GM18526 (cell line): ENCODE measurements around the gene CKLF.

Source experiments
- POLR2A ChIP-seq: IDR thresholded peaks from 3 replicates; pipeline ENCODE4 v1.6.1; 2011; ENCODE audit not compliant: insufficient read length; ENCODE audit errors: extremely low read depth

The CKLF gene

DNA sequence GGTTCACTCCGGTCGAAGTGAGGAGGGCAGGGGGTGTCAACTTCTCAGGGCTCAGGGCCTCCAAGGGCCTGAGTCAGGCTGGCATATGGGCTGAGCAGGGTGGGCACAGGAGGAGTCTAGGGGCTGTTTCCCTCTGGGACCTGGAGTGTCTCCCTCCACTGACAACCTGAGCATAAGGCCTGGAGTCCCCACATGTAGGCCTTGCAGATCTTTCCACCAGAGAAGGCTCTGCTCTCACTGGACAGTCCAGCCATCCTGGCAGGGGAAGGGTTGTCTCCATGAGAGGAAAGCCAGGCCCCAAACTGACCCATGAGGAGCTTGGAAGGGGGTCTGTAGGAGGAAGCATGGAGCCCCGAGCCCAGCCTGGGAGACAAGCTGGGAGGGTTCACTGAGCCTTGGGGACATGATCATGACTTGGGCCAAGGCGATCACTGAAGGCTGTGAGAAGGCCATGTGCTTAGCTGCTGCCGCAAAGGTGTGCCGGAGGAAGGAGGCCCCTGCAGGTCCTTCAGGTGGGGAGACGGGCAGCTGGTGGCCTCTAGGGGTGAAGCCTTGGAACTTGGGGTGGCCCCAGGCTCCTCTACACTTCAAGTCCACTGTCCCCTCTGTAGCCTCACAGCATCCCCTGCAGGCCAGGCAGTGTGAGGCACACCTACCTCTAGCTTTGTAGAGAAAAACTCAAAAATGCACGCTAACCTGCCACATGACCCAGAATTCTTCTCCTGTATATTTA, 36.8 kb downstream of the CKLF start:
- TF ChIP-seq POLR2A: no peak

DNA sequence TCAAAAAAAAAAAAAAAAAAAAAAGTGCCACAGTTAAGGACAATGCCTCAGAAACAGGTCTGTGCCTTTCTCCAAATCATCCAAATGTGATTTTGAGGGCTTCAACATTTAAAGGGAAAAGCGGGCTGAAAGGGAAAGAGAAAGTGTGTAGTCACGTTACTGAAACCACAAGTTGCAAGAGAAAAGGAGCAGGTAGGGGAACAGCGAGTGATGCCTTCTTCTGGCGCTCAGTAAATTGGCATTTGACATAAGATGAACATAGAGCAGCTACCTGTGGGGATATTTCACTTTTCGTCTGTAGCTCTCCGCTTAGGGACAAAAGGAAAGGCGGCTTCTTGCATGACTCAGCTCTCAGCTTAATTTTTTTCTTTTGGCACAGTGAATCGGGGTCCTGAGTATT, 37.9 kb downstream of the CKLF start:
- TF ChIP-seq POLR2A: no peak

DNA sequence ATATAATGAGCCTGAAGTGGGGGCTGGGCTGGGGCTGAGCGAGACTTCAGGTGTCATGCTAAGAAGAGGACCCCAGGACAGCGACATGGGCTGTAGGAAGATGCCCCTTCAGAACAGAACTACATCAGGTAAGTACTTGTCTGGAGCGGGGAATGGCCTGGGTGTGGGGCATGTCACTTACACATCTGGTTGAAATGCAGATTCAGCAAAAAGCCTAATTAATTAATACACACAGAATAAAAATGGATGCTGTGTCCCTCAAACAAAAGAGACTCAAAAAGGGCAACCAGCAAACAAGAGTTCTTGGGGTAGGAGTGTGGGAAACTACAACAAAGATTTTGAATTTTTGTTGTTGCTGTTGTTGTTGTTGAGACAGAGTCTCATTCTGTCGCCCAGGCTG, 38.6 kb downstream of the CKLF start:
- no peak for TF ChIP-seq POLR2A

DNA sequence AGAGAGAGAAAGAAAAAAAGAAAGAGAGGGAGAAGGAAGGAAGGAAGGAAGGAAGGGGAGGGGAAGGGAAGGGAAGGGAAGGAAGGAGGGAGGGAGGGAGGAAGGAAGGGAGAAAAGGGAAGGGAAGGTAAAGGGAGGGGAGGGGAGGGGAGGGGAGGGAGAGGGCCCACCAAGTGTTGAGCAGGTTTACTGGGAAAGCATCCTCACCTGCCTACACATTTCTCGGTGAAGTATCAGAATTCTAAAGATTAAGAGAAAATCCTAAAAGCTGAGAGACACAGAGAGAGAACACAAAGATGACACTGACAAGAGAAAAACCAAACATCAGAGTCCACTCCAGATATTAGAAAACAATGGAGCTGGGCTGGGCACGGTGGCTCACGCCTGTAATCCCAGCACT, 39.9 kb downstream of the CKLF start:
- TF ChIP-seq POLR2A: no peak

DNA sequence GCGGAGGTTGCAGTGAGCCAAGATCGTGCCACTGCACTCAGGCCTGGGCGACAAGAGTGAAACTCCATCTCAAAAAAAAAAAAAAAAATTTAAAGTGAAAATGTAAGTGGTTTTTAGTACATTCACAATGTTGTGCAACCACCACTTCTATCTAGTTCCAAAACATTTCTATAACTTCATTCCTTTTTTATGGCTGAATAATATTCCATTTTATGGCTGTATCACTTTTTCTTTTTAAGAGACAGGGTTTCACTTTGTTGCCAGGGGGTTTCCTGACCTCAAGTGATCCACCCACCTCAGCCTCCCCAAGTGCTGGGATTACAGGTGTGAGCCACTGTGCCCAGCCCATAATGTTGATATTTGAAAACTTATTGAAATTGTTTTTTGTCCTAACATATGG, 40.4 kb downstream of the CKLF start:
- no peak for TF ChIP-seq POLR2A

DNA sequence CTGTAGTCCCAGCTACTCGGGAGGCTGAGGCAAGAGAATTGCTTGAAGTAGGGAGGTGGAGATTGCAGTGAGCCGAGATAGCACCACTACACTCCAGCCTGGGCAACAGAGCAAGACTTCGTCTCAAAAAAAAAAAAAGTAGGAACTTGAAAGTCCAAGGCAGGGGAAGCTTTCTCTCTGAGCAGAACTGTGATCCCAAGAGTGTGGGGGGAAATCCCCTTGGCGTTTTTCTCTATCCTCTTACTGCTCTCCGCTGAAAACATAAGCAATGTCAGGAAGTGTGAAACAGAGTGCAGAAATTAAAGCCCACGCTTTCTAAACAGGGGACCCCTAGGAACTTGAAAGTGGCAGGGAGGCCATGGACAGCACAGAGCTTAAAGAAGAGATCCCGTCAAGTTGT, 42.4 kb downstream of the CKLF start:
- TF ChIP-seq POLR2A: no peak

DNA sequence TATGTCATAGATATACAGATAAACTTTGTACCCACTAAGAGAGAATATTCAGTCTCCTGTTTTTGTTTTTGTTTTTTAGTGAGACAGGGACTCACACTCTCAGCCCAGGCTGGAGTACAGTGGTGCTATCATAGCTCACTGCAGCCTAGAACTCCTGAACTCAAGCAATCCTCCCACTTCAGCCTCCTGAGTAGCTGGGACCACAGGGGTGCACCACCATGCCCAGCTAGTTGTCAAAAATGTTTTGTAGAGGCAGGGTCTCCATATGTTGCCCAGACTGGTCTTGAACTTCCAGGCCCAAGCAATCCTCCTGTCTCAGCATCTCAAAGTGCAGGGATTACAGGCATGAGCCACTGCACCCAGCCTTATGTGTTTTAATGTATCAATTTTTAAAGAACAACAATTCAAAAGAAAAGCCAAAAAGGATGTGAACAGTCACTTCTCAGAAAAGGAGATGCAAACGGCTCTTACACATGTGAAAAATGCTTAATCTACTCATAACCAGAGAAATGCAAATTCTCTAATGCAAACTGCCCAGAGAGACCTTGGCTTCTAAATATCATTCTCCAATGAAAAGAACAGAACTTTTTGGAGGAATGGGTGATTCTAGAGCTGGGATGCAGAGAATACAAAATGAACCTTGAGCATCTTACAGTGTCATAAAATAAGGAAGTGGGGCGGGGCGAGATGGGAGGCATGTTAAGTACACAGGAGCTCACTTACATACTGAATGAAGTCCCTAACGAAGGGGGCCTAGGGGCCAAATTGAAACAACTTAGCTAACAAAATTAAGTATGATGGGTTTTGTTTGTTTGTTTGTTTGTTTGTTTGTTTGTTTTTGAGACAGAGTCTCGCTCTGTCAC, 44.8 kb downstream of the CKLF start:
- no peak for TF ChIP-seq POLR2A

DNA sequence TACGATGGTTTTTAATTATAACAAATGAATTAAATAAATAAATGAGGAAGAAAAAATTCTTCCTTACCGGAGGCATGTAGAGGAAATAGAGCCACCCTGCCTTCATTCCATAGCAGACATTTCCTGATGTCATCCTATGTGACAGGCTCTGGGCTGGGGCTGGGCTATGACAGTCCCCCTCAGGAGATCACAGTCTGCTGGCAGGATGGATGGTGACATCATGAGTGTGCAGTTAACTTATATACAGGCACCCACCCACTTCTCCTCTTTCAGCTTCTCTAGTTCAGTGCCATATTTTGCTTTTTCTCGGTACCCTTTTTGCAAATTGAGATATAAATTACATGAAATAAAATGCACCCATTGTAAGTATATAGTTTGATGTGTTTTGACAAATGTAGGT, 45.7 kb downstream of the CKLF start:
- no peak for TF ChIP-seq POLR2A

DNA sequence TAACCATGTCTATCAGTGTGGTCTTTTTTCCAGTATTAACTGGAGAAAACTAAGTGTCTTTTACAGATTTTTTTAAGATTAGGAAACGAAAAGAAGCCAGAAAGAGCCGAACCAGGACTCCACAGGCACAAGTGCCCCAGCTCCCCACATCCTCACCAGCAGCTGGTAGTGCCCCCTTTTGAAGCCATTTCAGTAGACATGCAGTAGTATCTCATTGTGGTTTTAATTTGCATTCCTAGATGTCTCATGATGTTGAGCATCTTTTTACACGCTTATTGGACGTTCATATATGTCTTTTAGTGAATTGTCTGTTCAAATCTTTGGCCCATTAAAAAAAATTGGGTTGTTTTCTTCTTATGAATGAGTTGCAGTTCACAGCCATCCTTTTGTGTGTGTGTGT, 47.4 kb downstream of the CKLF start:
- TF ChIP-seq POLR2A: no peak

DNA sequence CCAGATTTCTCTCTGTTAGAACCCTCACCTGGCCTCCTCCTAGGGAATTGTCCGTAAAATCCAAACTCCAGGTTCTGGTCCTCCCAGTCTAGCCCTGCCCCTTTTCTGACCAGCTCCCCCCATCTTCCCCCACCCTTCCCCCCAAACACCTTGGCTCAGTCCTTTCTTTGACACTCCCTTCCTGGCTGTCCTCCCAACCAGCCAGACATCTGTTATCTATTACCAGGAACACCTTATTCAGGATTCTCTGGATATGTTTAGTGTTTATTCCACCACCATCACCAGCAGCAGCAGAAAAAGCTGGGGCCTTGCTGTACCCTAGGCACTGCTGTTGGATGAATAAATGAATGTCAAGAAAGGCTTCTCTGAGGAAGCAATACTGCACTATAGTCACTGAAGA, 48.1 kb downstream of the CKLF start:
- no peak for TF ChIP-seq POLR2A

DNA sequence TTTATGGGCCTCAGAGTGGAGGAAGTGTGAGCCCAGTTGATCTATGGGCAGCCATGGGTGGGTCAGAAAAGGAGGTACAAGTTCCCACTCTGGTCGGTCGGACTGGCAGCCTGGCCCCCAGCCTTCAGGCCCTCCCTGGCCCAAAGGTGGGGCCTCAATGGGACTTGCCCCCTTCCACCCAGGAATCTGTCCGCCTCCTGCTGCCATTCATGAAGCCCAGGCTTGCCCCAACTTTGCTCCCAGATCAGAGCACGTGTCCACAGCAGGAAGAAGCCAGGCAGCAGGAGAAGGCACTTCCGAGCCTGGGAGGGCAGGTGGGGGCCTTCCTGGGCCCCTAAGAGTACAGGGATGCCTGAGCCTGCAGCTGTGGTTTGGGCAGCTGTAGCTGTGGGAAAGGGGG, 49.1 kb downstream of the CKLF start:
- TF ChIP-seq POLR2A: no peak

DNA sequence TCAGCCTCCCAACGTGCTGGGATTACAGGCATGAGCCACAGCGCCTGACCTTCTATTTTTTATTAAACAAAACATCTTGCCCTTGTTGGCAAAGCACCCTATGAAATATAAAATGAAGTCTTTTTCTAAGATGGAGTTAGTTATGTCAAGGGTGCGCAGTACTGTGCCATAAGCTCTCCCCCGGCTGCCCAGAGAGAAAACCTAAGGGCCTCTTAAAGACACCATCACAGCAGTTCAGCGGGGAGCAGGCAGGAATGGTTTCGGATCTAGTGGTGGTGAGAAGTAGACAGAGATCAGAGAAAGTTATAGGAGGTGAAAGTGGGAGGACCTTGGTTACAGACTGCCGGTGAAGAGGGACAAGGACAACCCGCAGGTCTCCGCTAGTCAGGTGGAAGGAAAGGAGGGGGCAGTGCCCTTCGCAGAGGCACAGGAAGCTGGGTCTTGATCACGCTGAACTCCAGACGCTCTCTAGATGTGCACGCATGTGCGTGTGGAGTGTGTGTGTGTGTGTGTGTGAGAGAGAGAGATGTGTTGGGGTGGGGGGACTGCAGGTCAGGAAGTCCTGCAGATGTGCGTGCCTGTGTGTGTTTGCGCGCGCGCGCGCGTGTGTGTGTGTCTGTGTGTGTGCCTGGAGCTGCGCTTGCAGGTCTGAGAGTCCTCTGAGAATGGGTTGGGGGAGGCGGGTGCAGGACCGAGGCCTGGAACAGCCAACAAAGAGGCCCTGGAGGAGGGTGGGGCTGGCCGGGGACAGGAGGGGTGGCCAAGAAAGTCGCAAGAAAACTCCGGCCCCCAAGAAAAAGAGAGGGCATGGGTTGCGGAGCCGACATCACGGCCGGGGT, 51.4 kb downstream of the CKLF start:
- TF ChIP-seq POLR2A: peak; percentile 20

DNA sequence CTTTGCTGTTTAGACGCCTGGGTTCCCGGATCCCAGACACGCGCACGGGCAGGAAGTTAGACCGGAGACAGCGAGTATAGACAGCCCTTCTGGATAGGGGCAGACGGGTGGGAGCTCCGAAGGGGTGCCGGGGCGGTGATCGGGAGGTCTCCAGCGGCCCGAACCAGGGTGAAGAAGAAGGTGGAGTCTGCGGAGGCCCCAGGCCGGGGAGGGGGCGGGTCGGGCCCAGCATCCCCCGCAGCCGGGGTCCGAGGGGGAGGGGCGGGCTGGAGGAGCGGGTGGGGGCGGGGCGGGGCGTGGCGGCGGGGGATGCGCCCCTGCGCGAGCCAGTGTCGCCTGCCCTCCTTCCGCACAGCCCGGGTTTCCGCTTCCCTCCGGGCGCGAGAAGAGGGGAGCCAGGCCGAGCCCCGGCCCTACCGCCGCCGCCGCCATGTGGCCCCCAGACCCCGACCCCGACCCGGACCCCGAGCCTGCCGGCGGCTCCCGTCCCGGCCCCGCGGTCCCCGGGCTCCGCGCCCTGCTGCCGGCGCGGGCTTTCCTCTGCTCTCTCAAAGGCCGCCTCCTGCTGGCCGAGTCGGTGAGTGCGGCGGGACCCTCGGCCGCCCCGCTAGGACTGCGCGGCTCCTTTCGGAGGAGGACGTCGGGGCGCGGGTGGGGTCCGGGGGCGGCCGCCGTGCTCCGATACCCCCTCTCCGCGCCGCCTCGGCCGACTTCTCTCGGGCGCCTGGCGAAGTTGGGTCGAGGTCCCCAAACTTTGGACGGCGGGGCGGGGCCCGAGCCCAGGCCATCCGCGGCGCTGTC, 52.2 kb downstream of the CKLF start, which contains the start of gene CMTM3:
Gene CMTM3 (plus strand): TSS at position 329 of the 801 bp plus-strand sequence. CDS start 102 bp downstream, at position 431.
- no peak for TF ChIP-seq POLR2A

DNA sequence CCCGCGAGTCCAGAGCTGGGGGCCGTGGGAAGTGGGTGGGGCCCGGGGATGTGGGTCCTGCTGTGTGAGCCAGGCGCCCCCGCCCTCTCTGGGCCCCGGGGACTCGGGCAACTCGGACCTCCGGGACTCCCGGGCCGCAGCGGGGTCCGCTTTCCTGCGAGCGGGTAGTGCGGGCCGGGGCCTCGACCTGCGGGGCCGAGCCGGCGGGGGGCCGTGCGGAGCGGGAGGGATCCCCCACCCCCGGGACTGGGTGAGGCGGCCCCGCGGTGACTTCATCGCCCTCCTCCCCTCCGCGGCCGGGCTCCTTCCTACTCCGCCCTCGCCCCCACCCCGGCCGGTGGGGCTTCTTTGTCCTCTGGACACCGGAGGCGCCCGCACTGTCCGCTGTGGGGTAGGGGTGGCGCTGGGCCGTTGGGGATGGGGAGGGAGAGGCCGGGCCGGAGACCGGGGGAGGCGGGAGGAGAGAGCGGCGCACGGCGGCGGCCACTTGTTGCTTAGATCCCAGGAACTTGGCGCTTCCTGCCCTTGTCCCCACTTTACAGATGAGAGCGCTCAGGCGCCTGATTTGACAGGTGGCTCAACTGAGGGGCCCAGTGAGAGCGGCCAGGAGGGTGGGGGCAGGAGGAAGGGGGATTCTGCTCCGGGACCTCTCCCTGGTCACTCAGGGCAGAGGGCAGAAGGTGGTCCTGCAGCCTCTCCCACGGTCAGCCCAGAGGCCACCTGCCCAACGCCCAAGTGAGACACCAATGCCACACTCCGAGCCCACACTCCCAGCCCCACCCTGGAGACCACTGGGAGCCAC, 53.0 kb downstream of the CKLF start:
- no peak for TF ChIP-seq POLR2A
